Measurements from ENCODE around the gene SAMSN1. TPM values are rescaled to one million over a fixed set of nuclear protein-coding genes. Genes with fewer than 3 reads are reported as not detected.
"Not testable (repeated sequence)": the region's sequence is repeated elsewhere in the genome, so short reads cannot be mapped to it uniquely, and the experiment has no call there.

The SAMSN1 gene
- total RNA-seq, 1 donor from 2014 or later: 8.3 TPM

- DNase-seq (ENCODE audit: low spot score): no peak
Measured at GRCh38 chr21:14566894-14567293, 20.8 kb upstream of the SAMSN1 start.

- DNase-seq (ENCODE audit: low spot score): no peak
Measured at GRCh38 chr21:14562959-14563358, 16.8 kb upstream of the SAMSN1 start.

GRCh38 chr21:14560555-14560954 is 14.4 kb upstream of the SAMSN1 start:
- no peak for DNase-seq (ENCODE audit: low spot score)

GRCh38 chr21:14560139-14560538 is 14.0 kb upstream of the SAMSN1 start:
- DNase-seq (ENCODE audit: low spot score): no peak

DNA sequence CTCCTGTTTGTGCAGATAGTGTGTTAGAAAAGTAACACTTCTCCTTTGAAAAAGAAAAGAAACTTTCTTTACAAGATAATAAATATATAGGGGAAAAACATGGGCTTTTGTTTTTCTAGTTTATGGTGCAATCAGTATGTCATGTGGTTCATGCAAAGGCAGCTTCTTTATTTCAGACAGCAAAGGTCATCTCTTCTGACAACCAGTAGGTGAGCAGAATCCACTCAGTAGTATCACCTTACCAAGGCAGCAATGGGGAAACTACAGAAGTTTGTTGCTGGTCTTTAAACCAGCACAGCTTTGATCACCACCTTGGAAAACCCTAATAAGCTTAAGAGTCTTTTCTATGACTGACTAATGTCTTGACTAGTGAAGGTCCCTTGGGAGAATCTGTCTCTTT is 13.0 kb upstream of the SAMSN1 start:
- DNase-seq (ENCODE audit: low spot score): no peak

GRCh38 chr21:14557413-14557812 is 11.3 kb upstream of the SAMSN1 start:
- DNase-seq (ENCODE audit: low spot score): no peak

- no peak for DNase-seq (ENCODE audit: low spot score)
Measured at GRCh38 chr21:14554948-14555347, 8.8 kb upstream of the SAMSN1 start.

GRCh38 chr21:14553422-14553821 is 7.3 kb upstream of the SAMSN1 start:
- no peak for DNase-seq (ENCODE audit: low spot score)

GRCh38 chr21:14551741-14552140 is 5.6 kb upstream of the SAMSN1 start:
- no peak for DNase-seq (ENCODE audit: low spot score)

- DNase-seq (ENCODE audit: low spot score): no peak
Measured at GRCh38 chr21:14550135-14550534, 4.0 kb upstream of the SAMSN1 start.

- DNase-seq (ENCODE audit: low spot score): no peak
Measured at GRCh38 chr21:14548779-14549178, 2.7 kb upstream of the SAMSN1 start.

DNA sequence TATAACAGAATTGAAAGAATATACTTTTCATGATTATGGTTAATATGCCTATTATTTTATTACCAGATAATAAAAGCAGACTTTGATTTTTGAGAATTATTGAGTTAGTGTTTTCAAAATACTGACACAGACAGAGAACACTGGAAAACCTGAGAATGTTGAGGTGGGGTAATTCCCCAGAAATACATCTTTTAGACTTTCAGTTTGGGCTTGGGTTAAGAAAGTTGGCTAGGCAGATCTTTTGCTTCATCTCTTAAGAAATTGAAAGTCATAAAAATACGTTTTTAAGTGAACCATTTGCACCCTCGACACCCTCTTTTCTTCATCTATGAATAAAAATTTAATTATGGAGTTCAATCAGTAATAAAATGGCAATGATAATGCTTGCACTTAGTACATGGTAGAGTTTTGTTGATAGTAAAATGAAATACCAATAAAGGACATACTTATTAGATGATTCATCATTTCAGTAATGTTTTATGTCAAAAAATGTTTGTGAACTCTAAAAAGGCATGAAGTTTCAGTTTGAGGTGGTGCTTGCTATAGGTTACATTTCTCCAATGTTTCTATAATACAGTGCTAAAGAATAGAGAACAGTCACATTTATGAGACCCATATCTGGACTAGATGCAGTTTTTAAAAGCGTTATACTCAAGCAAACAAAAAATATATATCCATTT is 1.9 kb upstream of the SAMSN1 start:
- no peak for DNase-seq (ENCODE audit: low spot score)

DNA sequence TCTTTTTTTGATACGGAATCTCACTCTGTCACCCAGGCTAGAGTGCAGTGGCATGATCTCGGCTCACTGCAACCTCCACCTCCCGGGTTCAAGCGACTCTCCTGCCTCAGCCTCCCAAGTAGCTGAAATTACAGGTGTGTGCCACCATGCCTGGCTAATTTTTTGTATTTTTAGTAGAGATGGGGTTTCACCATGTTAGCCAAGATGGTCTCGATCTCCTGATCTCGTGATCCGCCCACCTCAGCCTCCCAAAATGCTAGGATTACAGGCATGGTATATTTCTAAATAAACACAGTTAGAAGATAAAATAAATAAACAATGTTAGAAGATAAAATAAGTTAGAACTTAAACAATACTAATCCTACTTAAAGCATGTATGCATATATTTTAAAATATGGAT is 604 bp upstream of the SAMSN1 start:
- DNase-seq (ENCODE audit: low spot score): not testable (repeated sequence)

DNA sequence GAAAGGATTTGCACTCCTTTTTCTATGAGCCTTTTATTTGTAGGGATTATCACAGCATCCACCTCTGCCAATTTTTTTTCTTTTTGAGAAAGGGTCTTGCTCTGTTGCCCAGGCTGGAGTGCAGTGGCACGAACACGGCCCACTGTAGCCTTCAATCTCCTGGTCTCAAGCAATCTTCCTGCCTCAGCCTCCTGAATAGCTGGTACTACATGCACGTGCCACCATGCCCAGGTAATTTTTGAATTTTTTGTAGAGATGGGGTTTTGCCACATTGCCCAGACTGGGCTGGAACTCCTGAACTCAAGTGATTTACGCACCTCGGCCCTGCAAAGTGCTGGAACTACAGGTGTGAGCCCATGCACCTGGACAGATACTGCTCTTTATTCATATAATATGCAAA is 2.1 kb downstream of the SAMSN1 start:
- DNase-seq (ENCODE audit: low spot score): no peak

GRCh38 chr21:14542638-14543037 is 3.5 kb downstream of the SAMSN1 start:
- DNase-seq (ENCODE audit: low spot score): no peak

DNA sequence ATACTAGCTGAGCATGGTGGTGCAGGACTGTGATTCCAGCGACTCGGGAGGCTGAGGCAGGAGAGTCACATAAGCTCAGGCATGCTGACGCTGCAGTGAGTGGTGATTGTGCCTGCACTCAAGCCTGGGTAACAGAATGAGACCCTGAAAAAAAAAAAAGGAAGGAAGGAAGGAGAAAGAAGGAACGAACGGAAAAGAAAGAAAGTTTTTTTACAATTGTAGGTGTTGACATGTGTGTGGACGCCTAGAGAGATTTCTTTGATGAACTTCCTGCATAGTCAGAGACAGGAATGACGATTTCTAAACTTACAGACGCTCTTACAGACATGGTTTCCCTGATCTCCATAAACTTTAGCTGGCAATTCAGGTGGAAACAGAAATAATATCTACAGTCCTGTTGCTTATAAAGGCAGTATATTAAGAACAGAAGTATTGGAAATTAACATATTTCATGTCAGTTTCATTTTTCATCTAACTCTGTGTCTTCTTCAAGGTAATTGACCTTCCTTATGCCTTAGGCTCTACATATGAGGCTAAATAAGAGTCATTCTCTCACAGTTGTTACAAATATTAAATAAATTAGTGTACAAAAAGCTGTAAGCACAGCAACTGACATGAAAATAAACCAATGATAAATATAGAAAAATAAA is 4.1 kb downstream of the SAMSN1 start:
- DNase-seq (ENCODE audit: low spot score): no peak

DNA sequence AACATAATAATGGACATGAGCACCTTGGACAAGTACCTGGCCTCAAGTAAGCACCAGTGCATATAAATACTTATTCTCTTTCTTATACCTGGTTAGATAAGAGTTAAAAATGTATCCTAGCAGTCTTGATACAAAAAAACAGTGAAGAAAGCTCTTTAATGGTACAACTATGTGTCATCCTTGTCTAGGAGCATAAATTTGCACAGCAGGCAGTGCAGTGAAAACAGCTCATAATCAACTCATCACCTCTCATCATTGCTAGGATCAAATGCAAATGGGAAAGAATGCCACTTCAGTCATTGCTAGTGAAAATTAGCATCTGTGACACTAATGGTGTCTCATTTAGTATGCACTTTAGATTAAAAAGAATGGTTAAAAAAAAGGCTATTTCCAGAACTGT is 7.6 kb downstream of the SAMSN1 start:
- DNase-seq (ENCODE audit: low spot score): no peak

DNA sequence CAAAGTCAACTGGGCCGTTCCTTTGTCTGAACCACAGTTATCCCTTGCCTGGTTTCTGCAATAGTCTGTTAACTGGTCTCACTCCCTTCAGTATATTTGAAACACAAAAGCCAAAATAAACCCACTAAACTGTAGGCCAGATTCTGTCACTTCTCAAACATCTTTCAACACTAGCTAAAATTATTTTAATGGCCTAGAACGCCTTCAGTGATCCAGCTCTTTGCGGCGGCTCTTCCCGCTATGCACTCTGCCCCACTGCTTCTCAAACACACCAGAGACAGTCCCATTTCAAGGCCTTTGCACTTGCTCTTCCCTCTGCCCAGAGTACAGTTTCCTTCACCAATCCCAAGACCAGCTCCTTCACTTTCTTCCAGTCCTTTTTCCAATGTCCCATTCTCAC is 9.2 kb downstream of the SAMSN1 start:
- no peak for DNase-seq (ENCODE audit: low spot score)

DNA sequence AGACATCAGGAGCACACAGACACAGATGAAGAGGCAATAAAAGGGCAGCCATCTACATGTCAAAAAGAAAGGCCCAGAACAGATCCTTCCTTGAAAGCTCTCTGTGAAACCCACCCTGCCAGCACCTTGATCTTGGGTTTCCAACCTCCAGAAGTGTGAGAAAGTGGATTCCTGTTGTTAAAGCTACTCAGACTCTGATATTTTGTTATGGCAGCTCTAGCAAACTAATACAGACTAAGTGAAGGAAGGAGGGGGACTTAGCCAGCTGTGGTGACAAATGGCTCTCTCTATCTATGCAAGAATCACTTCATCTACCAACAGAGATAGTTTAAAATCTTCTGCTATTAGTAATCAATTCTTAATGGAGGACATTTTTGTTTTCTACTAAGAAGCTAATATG is 10.4 kb downstream of the SAMSN1 start:
- DNase-seq (ENCODE audit: low spot score): no peak

GRCh38 chr21:14533499-14534428 is 12.4 kb downstream of the SAMSN1 start:
- no peak for DNase-seq (ENCODE audit: low spot score)

DNA sequence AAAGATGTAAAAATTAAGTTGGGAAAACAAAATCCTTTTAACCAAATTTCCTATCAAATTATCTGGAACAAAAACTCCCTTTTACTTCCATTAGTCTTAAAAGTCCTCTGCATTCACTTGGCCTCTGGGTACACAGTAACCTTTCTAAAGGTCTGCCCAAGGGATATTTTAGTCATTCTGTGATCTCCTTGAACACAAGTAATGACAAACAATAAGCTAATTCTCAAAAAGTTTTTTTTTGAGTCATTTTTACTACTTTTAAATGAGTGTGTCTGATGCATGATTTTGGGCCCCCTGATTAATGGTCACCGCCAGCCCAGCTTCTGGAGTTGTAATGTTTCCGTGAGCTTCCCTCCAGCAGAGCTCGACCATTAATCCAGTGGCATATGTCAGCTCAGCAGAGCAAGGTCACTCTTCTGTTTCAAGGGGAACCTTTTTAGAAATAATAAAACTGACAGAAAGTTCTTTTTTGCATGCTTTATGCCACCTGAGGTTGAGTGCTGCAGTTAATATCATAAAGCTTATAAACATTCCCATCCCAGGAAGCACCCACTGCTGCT is 14.3 kb downstream of the SAMSN1 start:
- DNase-seq (ENCODE audit: low spot score): no peak

- no peak for DNase-seq (ENCODE audit: low spot score)
Measured at GRCh38 chr21:14530592-14530991, 15.5 kb downstream of the SAMSN1 start.

Data from ureter (tissue), 1 donor.